Measurements from ENCODE around the gene PLEKHG4.

Gene PLEKHG4

GRCh38 chr16:67284699-67285646, 5.6 kb downstream of the PLEKHG4 start:
- TF ChIP-seq CTCF (IDR thresholded peaks at IDR 0.05; ENCODE audit: low read depth, low read length, missing control alignments) = peak; percentile 7
- no peak for DNase-seq (ENCODE audit: low read depth)
- no peak overlapping the region for H3K4me3 ChIP-seq (ENCODE audit: low read depth, low read length)

GRCh38 chr16:67286441-67287235, 7.3 kb downstream of the PLEKHG4 start:
- no peak for DNase-seq (ENCODE audit: low read depth)

DNA sequence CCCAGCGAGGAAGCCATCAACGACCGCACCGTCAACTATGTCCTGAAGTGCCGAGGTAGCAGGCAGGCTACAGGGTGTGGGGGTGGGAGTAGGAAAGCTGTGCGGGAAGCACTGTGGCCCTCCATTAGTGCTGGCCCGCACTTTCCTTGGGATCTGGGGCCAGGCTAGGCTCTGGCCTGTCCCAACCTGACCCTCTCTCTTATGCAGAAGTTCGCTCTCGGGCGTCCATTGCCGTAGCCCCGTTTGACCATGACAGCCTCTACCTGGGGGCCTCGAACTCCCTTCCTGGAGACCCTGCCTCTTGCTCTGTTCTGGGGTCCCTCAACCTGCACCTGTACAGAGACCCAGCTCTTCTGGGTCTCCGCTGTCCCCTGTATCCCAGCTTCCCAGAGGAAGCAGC, 8.6 kb downstream of the PLEKHG4 start:
- DNase-seq (ENCODE audit: low read depth) = no peak
- TF ChIP-seq CTCF (IDR thresholded peaks at IDR 0.05; ENCODE audit: low read depth, low read length, missing control alignments) = no peak
- H3K4me3 ChIP-seq (ENCODE audit: low read depth, low read length) = no peak overlapping the region

More at GRCh38 chr16:67286441-67287235, 7.3 kb downstream of the PLEKHG4 start:
- no peak overlapping the region for H3K4me3 ChIP-seq (ENCODE audit: low read depth, low read length)
- no peak for TF ChIP-seq CTCF (IDR thresholded peaks at IDR 0.05; ENCODE audit: low read depth, low read length, missing control alignments)

GRCh38 chr16:67291461-67291860, 12.1 kb downstream of the PLEKHG4 start:
- no peak for TF ChIP-seq CTCF (IDR thresholded peaks at IDR 0.05; ENCODE audit: low read depth, low read length, missing control alignments)
- DNase-seq (ENCODE audit: low read depth) = no peak
- H3K4me3 ChIP-seq (ENCODE audit: low read depth, low read length) = no peak overlapping the region

DNA sequence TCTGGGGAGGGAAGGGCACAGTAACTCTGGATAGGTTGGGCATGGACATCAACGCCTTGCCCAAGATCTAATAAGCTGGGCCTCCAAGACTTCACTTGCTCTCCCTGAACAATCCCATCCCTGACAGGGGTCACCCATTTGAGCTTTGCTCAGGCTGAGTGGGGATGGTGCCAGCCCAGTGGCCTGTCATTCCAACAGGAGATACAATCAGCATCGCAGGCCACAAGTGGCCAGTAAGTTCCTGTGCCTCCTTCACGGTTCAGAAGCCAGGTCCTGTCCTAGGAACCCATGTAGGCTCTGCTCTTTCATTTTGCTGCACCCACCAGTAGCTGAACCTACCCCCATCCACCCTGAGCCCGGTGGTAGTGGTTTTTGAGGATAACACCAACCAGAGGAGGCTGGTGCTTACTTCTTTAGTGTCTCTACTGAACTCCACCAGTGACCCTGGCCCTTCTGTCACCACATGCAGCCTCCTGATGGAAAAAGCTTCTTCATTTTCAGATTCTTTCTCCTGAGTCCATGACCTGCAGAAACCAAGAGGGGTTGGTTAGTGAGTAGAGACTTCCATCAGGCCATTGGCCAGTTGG, 14.9 kb downstream of the PLEKHG4 start:
- H3K4me3 ChIP-seq (ENCODE audit: low read depth, low read length) = no peak overlapping the region
- no peak for TF ChIP-seq CTCF (IDR thresholded peaks at IDR 0.05; ENCODE audit: low read depth, low read length, missing control alignments)

GRCh38 chr16:67294938-67295361, 15.6 kb downstream of the PLEKHG4 start:
- no peak for DNase-seq (ENCODE audit: low read depth)
- H3K4me3 ChIP-seq (ENCODE audit: low read depth, low read length) = no peak overlapping the region
- no peak for TF ChIP-seq CTCF (IDR thresholded peaks at IDR 0.05; ENCODE audit: low read depth, low read length, missing control alignments)

More for the DNA sequence above, 14.9 kb downstream of the PLEKHG4 start:
- no peak for DNase-seq (ENCODE audit: low read depth)
